Measurements from ENCODE around the gene DEGS2.

DEGS2 gene

GRCh38 chr14:100200311-100200710 is 40.9 kb upstream of the DEGS2 start:
- TF ChIP-seq ZNF121 (tag by site-specific recombination; IDR thresholded peaks at IDR 0.05): no peak
- TF ChIP-seq, protein P1, sequence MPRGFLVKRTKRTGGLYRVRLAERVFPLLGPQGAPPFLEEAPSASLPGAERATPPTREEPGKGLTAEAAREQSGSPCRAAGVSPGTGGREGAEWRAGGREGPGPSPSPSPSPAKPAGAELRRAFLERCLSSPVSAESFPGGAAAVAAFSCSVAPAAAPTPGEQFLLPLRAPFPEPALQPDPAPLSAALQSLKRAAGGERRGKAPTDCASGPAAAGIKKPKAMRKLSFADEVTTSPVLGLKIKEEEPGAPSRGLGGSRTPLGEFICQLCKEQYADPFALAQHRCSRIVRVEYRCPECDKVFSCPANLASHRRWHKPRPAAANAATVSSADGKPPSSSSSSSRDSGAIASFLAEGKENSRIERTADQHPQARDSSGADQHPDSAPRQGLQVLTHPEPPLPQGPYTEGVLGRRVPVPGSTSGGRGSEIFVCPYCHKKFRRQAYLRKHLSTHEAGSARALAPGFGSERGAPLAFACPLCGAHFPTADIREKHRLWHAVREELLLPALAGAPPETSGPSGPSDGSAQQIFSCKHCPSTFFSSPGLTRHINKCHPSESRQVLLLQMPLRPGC (tag by site-specific recombination; IDR thresholded peaks at IDR 0.05): no peak
- TF ChIP-seq, protein P2, sequence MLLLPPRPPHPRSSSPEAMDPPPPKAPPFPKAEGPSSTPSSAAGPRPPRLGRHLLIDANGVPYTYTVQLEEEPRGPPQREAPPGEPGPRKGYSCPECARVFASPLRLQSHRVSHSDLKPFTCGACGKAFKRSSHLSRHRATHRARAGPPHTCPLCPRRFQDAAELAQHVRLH (tag by site-specific recombination; IDR thresholded peaks at IDR 0.05): no peak
- no peak for TF ChIP-seq ZNF837 (tag by site-specific recombination; IDR thresholded peaks at IDR 0.05)
- no peak for TF ChIP-seq TCF7L2 (IDR thresholded peaks at IDR 0.05; ENCODE audit: borderline replicate concordance, low read depth, low read length)
- TF ChIP-seq ZIC2 (tag by site-specific recombination; IDR thresholded peaks at IDR 0.05): no peak
- TF ChIP-seq YY2 (tag by site-specific recombination; IDR thresholded peaks at IDR 0.05): no peak
- TF ChIP-seq PRDM2 (tag by site-specific recombination; IDR thresholded peaks at IDR 0.05; ENCODE audit: borderline replicate concordance): no peak
- TF ChIP-seq ZNF530 (tag by site-specific recombination; IDR thresholded peaks at IDR 0.05; ENCODE audit: low read depth): no peak
- TF ChIP-seq KLF10 (tag by site-specific recombination; IDR thresholded peaks at IDR 0.05): no peak
- TF ChIP-seq ZSCAN5A (tag by site-specific recombination; IDR thresholded peaks at IDR 0.05): no peak
- TF ChIP-seq SP7 (tag by site-specific recombination; IDR thresholded peaks at IDR 0.05): no peak
- TF ChIP-seq ZNF560 (tag by site-specific recombination; IDR thresholded peaks at IDR 0.05; ENCODE audit: borderline replicate concordance): no peak
- TF ChIP-seq, protein P3, sequence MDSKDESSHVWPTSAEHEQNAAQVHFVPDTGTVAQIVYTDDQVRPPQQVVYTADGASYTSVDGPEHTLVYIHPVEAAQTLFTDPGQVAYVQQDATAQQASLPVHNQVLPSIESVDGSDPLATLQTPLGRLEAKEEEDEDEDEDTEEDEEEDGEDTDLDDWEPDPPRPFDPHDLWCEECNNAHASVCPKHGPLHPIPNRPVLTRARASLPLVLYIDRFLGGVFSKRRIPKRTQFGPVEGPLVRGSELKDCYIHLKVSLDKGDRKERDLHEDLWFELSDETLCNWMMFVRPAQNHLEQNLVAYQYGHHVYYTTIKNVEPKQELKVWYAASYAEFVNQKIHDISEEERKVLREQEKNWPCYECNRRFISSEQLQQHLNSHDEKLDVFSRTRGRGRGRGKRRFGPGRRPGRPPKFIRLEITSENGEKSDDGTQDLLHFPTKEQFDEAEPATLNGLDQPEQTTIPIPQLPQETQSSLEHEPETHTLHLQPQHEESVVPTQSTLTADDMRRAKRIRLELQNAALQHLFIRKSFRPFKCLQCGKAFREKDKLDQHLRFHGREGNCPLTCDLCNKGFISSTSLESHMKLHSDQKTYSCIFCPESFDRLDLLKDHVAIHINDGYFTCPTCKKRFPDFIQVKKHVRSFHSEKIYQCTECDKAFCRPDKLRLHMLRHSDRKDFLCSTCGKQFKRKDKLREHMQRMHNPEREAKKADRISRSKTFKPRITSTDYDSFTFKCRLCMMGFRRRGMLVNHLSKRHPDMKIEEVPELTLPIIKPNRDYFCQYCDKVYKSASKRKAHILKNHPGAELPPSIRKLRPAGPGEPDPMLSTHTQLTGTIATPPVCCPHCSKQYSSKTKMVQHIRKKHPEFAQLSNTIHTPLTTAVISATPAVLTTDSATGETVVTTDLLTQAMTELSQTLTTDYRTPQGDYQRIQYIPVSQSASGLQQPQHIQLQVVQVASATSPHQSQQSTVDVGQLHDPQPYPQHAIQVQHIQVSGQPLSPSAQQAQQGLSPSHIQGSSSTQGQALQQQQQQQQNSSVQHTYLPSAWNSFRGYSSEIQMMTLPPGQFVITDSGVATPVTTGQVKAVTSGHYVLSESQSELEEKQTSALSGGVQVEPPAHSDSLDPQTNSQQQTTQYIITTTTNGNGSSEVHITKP (tag by site-specific recombination; IDR thresholded peaks at IDR 0.05): no peak
- TF ChIP-seq EGR2 (tag by site-specific recombination; IDR thresholded peaks at IDR 0.05; ENCODE audit: low read depth): no peak
- Histone ChIP-seq H3K27ac (ENCODE audit: extremely low read depth, low read depth, low read length) (no peak overlapping the region), H3K36me3 (ENCODE audit: control insufficient read depth in 2 of 2, insufficient read depth in 1 of 2, low read length in 2 of 2) (no peaks in the 10 kb centered on the region), H3K4me3 (ENCODE audit: low read depth, low read length) (no peak overlapping the region), H3K9me3 (ENCODE audit: control insufficient read depth, insufficient read depth, low read depth, low read length) (no peaks in the 10 kb centered on the region), H3K4me1 (ENCODE audit: control insufficient read depth, insufficient read depth, low read length) (no peaks in the 10 kb centered on the region)
- CTCF ChIA-PET: interaction anchor here (0.6 to 0.7 kb wide), 2 partner anchors 13 to 256 kb away, joined by 3 read pairs; no protein-coding TSS in a partner anchor
- POLR2A ChIA-PET: no interaction called here

All from HEK293 (cell line).